Tibial nerve (tissue), 3 donors: Measurements from ENCODE around the gene ERCC8.

Source experiments
- POLR2A ChIP-seq, 2 donors: fragments of 450-650 bp; IDR thresholded peaks; one replicate each; pipeline ENCODE4 v1.6.1; 2017; ENCODE audit warnings: antibody characterized with exemption in 2 of 2, mild to moderate bottlenecking in 2 of 2, moderate library complexity in 2 of 2
- TF ChIP-seq, protein P1 (sequence below), 5 experiments: fragments of 200-600 bp in 3 of 5; fragments of 450-650 bp in 2 of 5; sonication (generic) in 3 of 5; IDR thresholded peaks; one replicate each; pipeline ENCODE4 v1.5.1; 2016 to 2019; ENCODE audit warnings: antibody characterized with exemption in 5 of 5, mild to moderate bottlenecking in 3 of 5, moderate library complexity in 2 of 5

DNA sequence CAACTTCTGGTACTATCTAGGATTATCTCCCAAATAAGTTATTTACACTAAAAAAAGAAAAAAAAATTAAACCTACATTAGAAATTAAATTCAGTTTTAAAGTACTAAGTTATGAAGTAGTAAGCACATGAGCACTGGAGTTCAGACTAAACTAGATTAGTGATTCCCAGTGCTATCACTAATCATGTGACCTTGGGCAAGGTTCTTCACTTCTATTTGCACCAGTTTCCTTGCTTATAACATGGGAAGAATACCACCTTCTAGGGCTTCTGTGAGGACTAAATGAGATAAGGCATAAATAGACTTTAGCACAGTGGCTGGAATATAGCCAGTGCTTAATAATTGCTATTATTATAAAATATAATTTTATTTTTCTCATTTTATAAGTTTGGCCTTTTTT, 111.3 kb downstream of the ERCC8 start:
- TF ChIP-seq, protein P1, sequence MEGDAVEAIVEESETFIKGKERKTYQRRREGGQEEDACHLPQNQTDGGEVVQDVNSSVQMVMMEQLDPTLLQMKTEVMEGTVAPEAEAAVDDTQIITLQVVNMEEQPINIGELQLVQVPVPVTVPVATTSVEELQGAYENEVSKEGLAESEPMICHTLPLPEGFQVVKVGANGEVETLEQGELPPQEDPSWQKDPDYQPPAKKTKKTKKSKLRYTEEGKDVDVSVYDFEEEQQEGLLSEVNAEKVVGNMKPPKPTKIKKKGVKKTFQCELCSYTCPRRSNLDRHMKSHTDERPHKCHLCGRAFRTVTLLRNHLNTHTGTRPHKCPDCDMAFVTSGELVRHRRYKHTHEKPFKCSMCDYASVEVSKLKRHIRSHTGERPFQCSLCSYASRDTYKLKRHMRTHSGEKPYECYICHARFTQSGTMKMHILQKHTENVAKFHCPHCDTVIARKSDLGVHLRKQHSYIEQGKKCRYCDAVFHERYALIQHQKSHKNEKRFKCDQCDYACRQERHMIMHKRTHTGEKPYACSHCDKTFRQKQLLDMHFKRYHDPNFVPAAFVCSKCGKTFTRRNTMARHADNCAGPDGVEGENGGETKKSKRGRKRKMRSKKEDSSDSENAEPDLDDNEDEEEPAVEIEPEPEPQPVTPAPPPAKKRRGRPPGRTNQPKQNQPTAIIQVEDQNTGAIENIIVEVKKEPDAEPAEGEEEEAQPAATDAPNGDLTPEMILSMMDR (IDR thresholded peaks at IDR 0.05): no peak
- no peak for TF ChIP-seq POLR2A (IDR thresholded peaks at IDR 0.05)
